Measurements from ENCODE around the gene DYRK4.

- TF ChIP-seq CTCF (optimal IDR thresholded peaks at IDR 0.05 in 1 of 3, IDR thresholded peaks at IDR 0.05 in 1 of 3, conservative IDR thresholded peaks at IDR 0.05 in 1 of 3; ENCODE audit: extremely low read depth in 1 of 3, insufficient read depth in 2 of 3, low read length in 3 of 3) (no peak), EZH2 (IDR thresholded peaks at IDR 0.05; ENCODE audit: low read length) (no peak)
Observed at GRCh38 chr12:4603946-4604345, 41.9 kb downstream of the DYRK4 start.
